Loucy (cell line): Measurements from ENCODE around the gene MACO1.
"Not testable (repeated sequence)": the region's sequence is repeated elsewhere in the genome, so short reads cannot be mapped to it uniquely, and the experiment has no call there.

Source experiments
- H2AFZ ChIP-seq: fragments of 200-600 bp; sonication (generic); 2 replicates; pipeline ENCODE4 v1.6.0; 2016; ENCODE audit warnings: antibody characterized with exemption, mild to moderate bottlenecking, low read length, moderate library complexity
- H3F3A ChIP-seq: fragments of 200-600 bp; 2 replicates; pipeline ENCODE4 v1.6.0; 2016; ENCODE audit warnings: antibody characterized with exemption, low read depth, mild to moderate bottlenecking
- H3K27me3 ChIP-seq: fragments of 200-600 bp; sonication (generic); 2 replicates; pipeline ENCODE4 v1.6.1; 2014; ENCODE audit warnings: low read length, mild to moderate bottlenecking; ENCODE audit not compliant: insufficient read depth, poor library complexity, severe bottlenecking
- H3K36me3 ChIP-seq: fragments of 200-600 bp; sonication (generic); 2 replicates; pipeline ENCODE4 v1.6.1; 2016; ENCODE audit warnings: low read length; ENCODE audit not compliant: insufficient read depth
- H3K4me1 ChIP-seq: fragments of 200-600 bp; sonication (generic); 2 replicates; pipeline ENCODE4 v1.5.1; 2014; ENCODE audit warnings: low read length, mild to moderate bottlenecking; ENCODE audit not compliant: insufficient read depth, poor library complexity, severe bottlenecking
- H3K4me2 ChIP-seq: fragments of 200-600 bp; sonication (generic); 2 replicates; pipeline ENCODE4 v1.6.0; 2014; ENCODE audit warnings: antibody characterized with exemption, low read length, low read depth, mild to moderate bottlenecking; ENCODE audit not compliant: poor library complexity, severe bottlenecking
- H3K4me3 ChIP-seq: fragments of 200-600 bp; sonication (generic); 2 replicates; pipeline ENCODE4 v1.5.1; 2014; ENCODE audit warnings: low read length, mild to moderate bottlenecking, mixed read lengths; ENCODE audit not compliant: poor library complexity, severe bottlenecking
- H3K79me2 ChIP-seq: fragments of 200-600 bp; sonication (generic); 2 replicates; pipeline ENCODE4 v1.6.1; 2014; ENCODE audit warnings: low read length; ENCODE audit not compliant: insufficient read depth
- H3K9ac ChIP-seq: fragments of 200-600 bp; sonication (generic); 2 replicates; pipeline ENCODE4 v1.6.0; 2014; ENCODE audit warnings: mild to moderate bottlenecking, low read depth, low read length, moderate library complexity; ENCODE audit not compliant: poor library complexity, severe bottlenecking
- H3K9me2 ChIP-seq: fragments of 200-600 bp; sonication (generic); replicated peaks from 2 replicates; pipeline ENCODE4 v1.6.1; 2016; ENCODE audit warnings: low read depth, low read length, mixed read lengths
- H3K9me3 ChIP-seq: fragments of 200-600 bp; sonication (generic); 2 replicates; pipeline ENCODE4 v1.6.1; 2014; ENCODE audit warnings: mild to moderate bottlenecking, antibody characterized with exemption, low read length, low read depth; ENCODE audit not compliant: insufficient read depth
- H4K20me1 ChIP-seq: fragments of 200-600 bp; sonication (generic); 2 replicates; pipeline ENCODE4 v1.6.0; 2014; ENCODE audit warnings: antibody characterized with exemption, low read length, mild to moderate bottlenecking; ENCODE audit not compliant: insufficient read depth, poor library complexity, severe bottlenecking
- CTCF ChIP-seq: fragments of 200-600 bp; sonication (generic); conservative IDR thresholded peaks from 2 replicates; pipeline ENCODE4 v1.5.1; 2014; ENCODE audit warnings: mild to moderate bottlenecking, antibody characterized with exemption, low read length
- EZH2phosphoT487 ChIP-seq: fragments of 200-600 bp; IDR thresholded peaks from 2 replicates; pipeline ENCODE4 v1.6.1; 2018; ENCODE audit warnings: antibody characterized with exemption, mild to moderate bottlenecking, moderate library complexity, borderline replicate concordance

Gene MACO1

DNA sequence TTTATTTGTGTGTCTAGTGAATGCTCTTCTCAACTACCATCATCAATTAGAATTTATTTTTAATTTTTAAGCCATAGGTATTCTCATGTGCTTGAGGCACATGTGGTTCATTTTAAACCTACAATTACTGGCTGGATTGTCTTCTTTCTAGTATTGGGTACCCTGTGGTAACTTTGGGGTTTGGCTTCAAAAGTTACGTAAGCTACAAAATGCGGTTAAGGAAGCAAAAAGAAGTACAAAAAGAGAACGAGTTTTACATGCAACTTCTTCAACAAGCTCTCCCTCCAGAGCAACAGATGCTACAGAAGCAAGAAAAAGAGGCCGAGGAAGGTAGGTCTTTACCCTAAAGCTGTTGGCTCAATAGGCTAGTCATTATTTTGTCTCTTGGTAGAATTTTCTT is 25.8 kb downstream of the MACO1 start:
- Histone ChIP-seq H3K79me2 (no peaks in the 10 kb centered on the region), H3K9ac (no peak overlapping the region), H4K20me1 (no peaks in the 10 kb centered on the region), H3K9me3 (no peaks in the 10 kb centered on the region), H3K9me2 (no peaks in the 10 kb centered on the region), H3K4me2 (no peak overlapping the region), H2AFZ (no peak overlapping the region), H3K36me3 (peaks cover 62% of the 10 kb centered on the region; the same call in 1 of the 2 replicates), H3K27me3 (no peaks in the 10 kb centered on the region), H3K4me3 (no peak overlapping the region), H3K4me1 (no peaks in the 10 kb centered on the region), H3F3A (no peaks in the 10 kb centered on the region)
- TF ChIP-seq EZH2phosphoT487 (no peak), CTCF (no peak)

GRCh38 chr1:25458541-25459298 is 28.0 kb downstream of the MACO1 start:
- no peaks in the 10 kb centered on the region for H3K79me2 ChIP-seq
- H3K4me2 ChIP-seq, result no peak overlapping the region
- H2AFZ ChIP-seq, result no peak overlapping the region
- no peak for TF ChIP-seq CTCF
- TF ChIP-seq EZH2phosphoT487, result no peak
- H3K9me3 ChIP-seq, result no peaks in the 10 kb centered on the region
- no peaks in the 10 kb centered on the region for H3F3A ChIP-seq
- peaks cover 62% of the 10 kb centered on the region; the same call in 1 of the 2 replicates for H3K36me3 ChIP-seq
- no peaks in the 10 kb centered on the region for H4K20me1 ChIP-seq
- no peak overlapping the region for H3K4me3 ChIP-seq
- H3K4me1 ChIP-seq, result peaks cover 5% of the 10 kb centered on the region
- no peak overlapping the region for H3K9ac ChIP-seq
- H3K27me3 ChIP-seq, result no peaks in the 10 kb centered on the region
- H3K9me2 ChIP-seq, result no peaks in the 10 kb centered on the region

GRCh38 chr1:25460020-25460419 is 29.3 kb downstream of the MACO1 start:
- peaks cover 53% of the 10 kb centered on the region; the same call in 1 of the 2 replicates for H3K36me3 ChIP-seq
- no peak overlapping the region for H3K9ac ChIP-seq

DNA sequence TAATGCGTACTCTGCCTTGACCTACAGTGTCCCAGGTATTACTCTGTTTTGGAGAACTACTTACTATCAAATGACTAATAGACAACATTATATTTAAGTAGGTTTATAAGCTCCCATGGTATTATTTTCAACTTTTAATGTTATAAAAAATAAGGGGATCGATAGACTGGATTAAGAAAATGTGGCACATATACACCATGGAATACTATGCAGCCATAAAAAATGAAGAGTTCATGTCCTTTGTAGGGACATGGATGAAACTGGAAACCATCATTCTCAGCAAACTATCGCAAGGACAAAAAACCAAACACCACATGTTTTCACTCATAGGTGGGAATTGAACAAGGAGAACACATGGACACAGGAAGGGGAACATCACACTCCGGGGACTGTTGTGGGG is 30.1 kb downstream of the MACO1 start:
- not testable (repeated sequence) for H3K9ac ChIP-seq, H3K27me3 ChIP-seq, H3F3A ChIP-seq, H4K20me1 ChIP-seq, H3K79me2 ChIP-seq, H2AFZ ChIP-seq, H3K4me2 ChIP-seq, H3K9me2 ChIP-seq, H3K4me3 ChIP-seq, H3K9me3 ChIP-seq, H3K4me1 ChIP-seq
- H3K36me3 ChIP-seq, result peaks cover 50% of the 10 kb centered on the region; the same call in 1 of the 2 replicates

More at GRCh38 chr1:25460020-25460419, 29.3 kb downstream of the MACO1 start:
- H3K9me3 ChIP-seq, result no peaks in the 10 kb centered on the region; the same call in 1 of the 2 replicates
- H3K79me2 ChIP-seq, result peaks cover 2% of the 10 kb centered on the region; the same call in 1 of the 2 replicates
- no peaks in the 10 kb centered on the region for H3F3A ChIP-seq
- no peaks in the 10 kb centered on the region for H3K9me2 ChIP-seq
- H3K4me3 ChIP-seq, result no peak overlapping the region
- no peaks in the 10 kb centered on the region for H3K27me3 ChIP-seq
- no peak for TF ChIP-seq EZH2phosphoT487
- no peak for TF ChIP-seq CTCF
- H2AFZ ChIP-seq, result no peak overlapping the region
- no peak overlapping the region for H3K4me2 ChIP-seq
- peaks cover 5% of the 10 kb centered on the region for H3K4me1 ChIP-seq
- H4K20me1 ChIP-seq, result peaks cover 1% of the 10 kb centered on the region
